ENCODE data around the gene SPATS2.

- TF ChIP-seq, protein P1, sequence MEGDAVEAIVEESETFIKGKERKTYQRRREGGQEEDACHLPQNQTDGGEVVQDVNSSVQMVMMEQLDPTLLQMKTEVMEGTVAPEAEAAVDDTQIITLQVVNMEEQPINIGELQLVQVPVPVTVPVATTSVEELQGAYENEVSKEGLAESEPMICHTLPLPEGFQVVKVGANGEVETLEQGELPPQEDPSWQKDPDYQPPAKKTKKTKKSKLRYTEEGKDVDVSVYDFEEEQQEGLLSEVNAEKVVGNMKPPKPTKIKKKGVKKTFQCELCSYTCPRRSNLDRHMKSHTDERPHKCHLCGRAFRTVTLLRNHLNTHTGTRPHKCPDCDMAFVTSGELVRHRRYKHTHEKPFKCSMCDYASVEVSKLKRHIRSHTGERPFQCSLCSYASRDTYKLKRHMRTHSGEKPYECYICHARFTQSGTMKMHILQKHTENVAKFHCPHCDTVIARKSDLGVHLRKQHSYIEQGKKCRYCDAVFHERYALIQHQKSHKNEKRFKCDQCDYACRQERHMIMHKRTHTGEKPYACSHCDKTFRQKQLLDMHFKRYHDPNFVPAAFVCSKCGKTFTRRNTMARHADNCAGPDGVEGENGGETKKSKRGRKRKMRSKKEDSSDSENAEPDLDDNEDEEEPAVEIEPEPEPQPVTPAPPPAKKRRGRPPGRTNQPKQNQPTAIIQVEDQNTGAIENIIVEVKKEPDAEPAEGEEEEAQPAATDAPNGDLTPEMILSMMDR (IDR thresholded peaks at IDR 0.05): no peak
- TF ChIP-seq POLR2A (IDR thresholded peaks at IDR 0.05): no peak
Measured at GRCh38 chr12:49446571-49446970, 79.3 kb downstream of the SPATS2 start.

All from heart left ventricle (tissue), 13 donors.